ENCODE results near the gene DUSP10. TPM values are rescaled to one million over a fixed set of nuclear protein-coding genes. Genes with fewer than 3 reads are reported as not detected.
A peak's percentile ranks its signal among the peaks of the same experiment; 100 is the strongest.

The DUSP10 gene
- polyA plus RNA-seq, 3 donors: 10.4 to 41.1 (median 12.7) TPM

DNA sequence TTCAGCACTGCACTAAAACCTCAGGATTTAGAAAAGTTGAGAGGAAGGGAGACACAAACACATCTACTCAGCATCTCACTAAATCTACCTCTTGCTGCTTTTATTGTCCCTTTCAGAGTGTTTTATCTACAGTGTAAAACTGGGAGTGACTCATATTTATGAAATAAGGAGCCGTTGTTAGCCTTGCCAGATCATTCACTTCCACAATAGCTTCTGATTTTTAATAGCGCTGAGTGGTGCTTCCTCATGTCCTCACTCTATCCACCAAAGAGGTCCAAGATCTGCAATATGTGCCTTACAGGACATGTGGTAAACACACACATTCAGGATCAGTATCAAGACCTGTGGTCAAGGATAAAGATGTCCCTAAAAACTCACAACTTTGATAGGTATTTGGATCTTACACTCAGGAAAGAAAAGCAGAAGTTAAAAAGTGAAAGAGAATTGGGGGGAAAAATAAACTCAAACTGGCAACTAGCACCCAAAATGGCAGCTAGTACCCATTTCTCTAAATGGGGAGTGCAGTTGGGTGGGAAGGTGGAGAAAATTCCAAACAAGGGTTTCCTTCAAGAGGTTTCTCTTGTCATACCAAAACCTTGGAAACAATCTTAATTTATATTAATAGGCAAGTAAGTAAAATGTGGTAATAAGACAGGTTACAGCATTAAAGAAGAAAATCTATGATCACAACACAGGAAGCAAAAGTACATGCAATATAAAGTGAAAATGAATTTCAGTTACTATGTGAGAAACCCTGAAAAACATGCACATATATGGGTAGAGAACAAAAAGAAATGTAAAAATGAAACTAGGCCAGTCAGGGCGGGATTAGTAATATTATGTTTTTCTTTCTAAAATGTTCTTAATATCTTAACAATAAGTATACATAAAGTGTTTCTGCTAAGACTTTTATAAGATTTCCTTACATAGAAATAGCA is 15.9 kb downstream of the DUSP10 start:
- H3K27ac ChIP-seq (ENCODE audit: low read depth in 1 of 2, low read length in 2 of 2): peak overlapping the region; percentile 35 to 90
- H3K9ac ChIP-seq (ENCODE audit: insufficient read depth, low read length, poor library complexity, severe bottlenecking): peak overlapping the region; percentile 45
- H3K27me3 ChIP-seq (ENCODE audit: control insufficient read depth in 2 of 2, insufficient read depth in 2 of 2, low read length in 2 of 2): no peaks in the 10 kb centered on the region
- H4K20me1 ChIP-seq (ENCODE audit: insufficient read depth, low read length): no peaks in the 10 kb centered on the region
- peaks cover 0 to 36% of the 10 kb centered on the region in 2 donors for H3K36me3 ChIP-seq (replicated peaks in 1 of 2; ENCODE audit: control insufficient read depth in 1 of 2, insufficient read depth in 2 of 2, low read length in 2 of 2)
- peak overlapping the region; percentile 9 to 66 (median 38) for H3K4me3 ChIP-seq (replicated peaks in 1 of 3; ENCODE audit: low read depth in 2 of 3, low read length in 3 of 3)
- H2AFZ ChIP-seq (ENCODE audit: insufficient read depth, low read depth, low read length, poor library complexity, severe bottlenecking): no peak overlapping the region
- intact Hi-C loops (cut with micrococcal nuclease): no loop called here
- peak overlapping the region; percentile 88 to 96 (median 95) for H3K27ac Mint-ChIP-seq
- peaks cover 0 to 9% (median 6%) of the 10 kb centered on the region in 7 donors for H3K9me3 Mint-ChIP-seq
- peaks cover 39 to 43% of the 10 kb centered on the region in 2 donors for H3K36me3 Mint-ChIP-seq
- WGBS (ENCODE audit: insufficient coverage): no CpG with 5 or more reads among the region's 3 CpGs
- no peaks in the 10 kb centered on the region for H3K27me3 Mint-ChIP-seq (ENCODE audit: low read depth in 3 of 3)
- DNase-seq: peak; percentile 70 to 89 (median 81)
- peaks cover 85% of the 10 kb centered on the region for H3K79me2 ChIP-seq (ENCODE audit: insufficient read depth, low read length)
- H3K9me3 ChIP-seq (replicated peaks in 1 of 2; ENCODE audit: control insufficient read depth in 1 of 2, insufficient read depth in 1 of 2, low read length in 2 of 2): peaks cover 0 to 10% of the 10 kb centered on the region in 2 donors
- peaks cover 68% of the 10 kb centered on the region for H3K4me1 Mint-ChIP-seq
- peak overlapping the region; percentile 74 for H3K4me2 ChIP-seq (replicated peaks; ENCODE audit: extremely low read depth, low read length, poor library complexity, severe bottlenecking)
- H3K4me1 ChIP-seq (ENCODE audit: control insufficient read depth in 1 of 2, insufficient read depth in 2 of 2, low read length in 2 of 2): peaks cover 42 to 62% of the 10 kb centered on the region in 2 donors
- no peak for TF ChIP-seq CTCF (IDR thresholded peaks at IDR 0.05)
- H3K4me3 Mint-ChIP-seq: peak overlapping the region; percentile 25 to 82

GRCh38 chr1:221724931-221725605 is 16.8 kb downstream of the DUSP10 start:
- Histone ChIP-seq H3K9me3 (replicated peaks in 1 of 2; ENCODE audit: control insufficient read depth in 1 of 2, insufficient read depth in 1 of 2, low read length in 2 of 2) (peaks cover 0 to 10% of the 10 kb centered on the region in 2 donors), H3K4me3 (replicated peaks in 1 of 3; ENCODE audit: low read depth in 2 of 3, low read length in 3 of 3) (peak overlapping the region in 2 of 3 experiments; percentile 38 to 66), H4K20me1 (ENCODE audit: insufficient read depth, low read length) (no peaks in the 10 kb centered on the region), H3K79me2 (ENCODE audit: insufficient read depth, low read length) (peaks cover 86% of the 10 kb centered on the region), H3K27me3 (ENCODE audit: control insufficient read depth in 2 of 2, insufficient read depth in 2 of 2, low read length in 2 of 2) (no peaks in the 10 kb centered on the region), H3K27ac (ENCODE audit: low read depth in 1 of 2, low read length in 2 of 2) (peak overlapping the region; percentile 35 to 90), H3K4me2 (replicated peaks; ENCODE audit: extremely low read depth, low read length, poor library complexity, severe bottlenecking) (peak overlapping the region; percentile 74), H3K4me1 (ENCODE audit: control insufficient read depth in 1 of 2, insufficient read depth in 2 of 2, low read length in 2 of 2) (peaks cover 42 to 66% of the 10 kb centered on the region in 2 donors), H2AFZ (ENCODE audit: insufficient read depth, low read depth, low read length, poor library complexity, severe bottlenecking) (no peak overlapping the region), H3K9ac (ENCODE audit: insufficient read depth, low read length, poor library complexity, severe bottlenecking) (peak overlapping the region; percentile 45), H3K36me3 (replicated peaks in 1 of 2; ENCODE audit: control insufficient read depth in 1 of 2, insufficient read depth in 2 of 2, low read length in 2 of 2) (peaks cover 0 to 32% of the 10 kb centered on the region in 2 donors)
- peaks cover 72% of the 10 kb centered on the region for H3K4me1 Mint-ChIP-seq
- DNase-seq: peak; percentile 79 to 94 (median 91)
- intact Hi-C loops (cut with micrococcal nuclease): no loop called here
- 20% methylated on average over 1 of the region's 4 CpGs for WGBS (ENCODE audit: insufficient coverage)
- peak overlapping the region in 1 of 2 donors; percentile 58 for H3K4me3 Mint-ChIP-seq
- peaks cover 0 to 9% (median 6%) of the 10 kb centered on the region in 7 donors for H3K9me3 Mint-ChIP-seq
- no peaks in the 10 kb centered on the region for H3K27me3 Mint-ChIP-seq (ENCODE audit: low read depth in 3 of 3)
- H3K27ac Mint-ChIP-seq: peak overlapping the region; percentile 88 to 96 (median 95)
- TF ChIP-seq CTCF (IDR thresholded peaks at IDR 0.05): no peak
- peaks cover 37 to 41% of the 10 kb centered on the region in 2 donors for H3K36me3 Mint-ChIP-seq
